Hepatocyte (in vitro differentiated cells): ENCODE data around the gene P3R3URF.

Source experiments
- EZH2 ChIP-seq: fragments of 200-600 bp; sonication (generic); IDR thresholded peaks from 2 replicates; pipeline ENCODE4 v1.6.1; 2016; ENCODE audit warnings: antibody characterized with exemption, mild to moderate bottlenecking, borderline replicate concordance
- TF ChIP-seq, protein P1 (sequence below): fragments of 200-600 bp; sonication (generic); IDR thresholded peaks from 2 replicates; pipeline ENCODE4 v1.5.1; 2016; ENCODE audit warnings: antibody characterized with exemption, mild to moderate bottlenecking; ENCODE audit not compliant: poor library complexity

DNA sequence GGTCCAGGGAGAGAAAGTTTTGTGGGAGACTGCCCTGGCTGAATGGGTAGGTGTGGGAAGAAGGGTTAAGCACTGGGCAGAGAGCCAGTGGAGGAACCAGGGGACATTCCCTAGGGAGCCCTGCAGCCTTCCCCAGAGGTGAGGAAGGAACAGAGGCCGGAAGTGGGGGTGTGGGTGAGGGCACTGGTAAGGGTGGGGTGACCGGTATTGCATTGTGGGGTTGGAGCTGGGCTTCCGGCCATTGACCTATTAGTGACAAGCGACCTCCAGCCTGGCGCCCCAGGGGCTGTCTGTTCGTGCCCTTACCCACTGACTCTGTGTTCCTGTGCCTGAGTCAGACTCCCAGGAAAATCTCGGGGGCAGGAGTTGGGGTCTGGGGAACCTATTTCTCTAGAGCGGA, 4.9 kb downstream of the P3R3URF start:
- no peak for TF ChIP-seq EZH2
- TF ChIP-seq, protein P1, sequence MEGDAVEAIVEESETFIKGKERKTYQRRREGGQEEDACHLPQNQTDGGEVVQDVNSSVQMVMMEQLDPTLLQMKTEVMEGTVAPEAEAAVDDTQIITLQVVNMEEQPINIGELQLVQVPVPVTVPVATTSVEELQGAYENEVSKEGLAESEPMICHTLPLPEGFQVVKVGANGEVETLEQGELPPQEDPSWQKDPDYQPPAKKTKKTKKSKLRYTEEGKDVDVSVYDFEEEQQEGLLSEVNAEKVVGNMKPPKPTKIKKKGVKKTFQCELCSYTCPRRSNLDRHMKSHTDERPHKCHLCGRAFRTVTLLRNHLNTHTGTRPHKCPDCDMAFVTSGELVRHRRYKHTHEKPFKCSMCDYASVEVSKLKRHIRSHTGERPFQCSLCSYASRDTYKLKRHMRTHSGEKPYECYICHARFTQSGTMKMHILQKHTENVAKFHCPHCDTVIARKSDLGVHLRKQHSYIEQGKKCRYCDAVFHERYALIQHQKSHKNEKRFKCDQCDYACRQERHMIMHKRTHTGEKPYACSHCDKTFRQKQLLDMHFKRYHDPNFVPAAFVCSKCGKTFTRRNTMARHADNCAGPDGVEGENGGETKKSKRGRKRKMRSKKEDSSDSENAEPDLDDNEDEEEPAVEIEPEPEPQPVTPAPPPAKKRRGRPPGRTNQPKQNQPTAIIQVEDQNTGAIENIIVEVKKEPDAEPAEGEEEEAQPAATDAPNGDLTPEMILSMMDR: no peak
